GM21390 (cell line): ENCODE measurements around the gene CENPVL1.
"Not testable (repeated sequence)": the region's sequence is repeated elsewhere in the genome, so short reads cannot be mapped to it uniquely, and the experiment has no call there.

Experiments used
- ATAC-seq: cut with Tn5 transposase; IDR thresholded peaks from one replicate; pipeline ENCODE4 v1.9.1; 2021; ENCODE audit not compliant: unreplicated experiment

CENPVL1 gene

DNA sequence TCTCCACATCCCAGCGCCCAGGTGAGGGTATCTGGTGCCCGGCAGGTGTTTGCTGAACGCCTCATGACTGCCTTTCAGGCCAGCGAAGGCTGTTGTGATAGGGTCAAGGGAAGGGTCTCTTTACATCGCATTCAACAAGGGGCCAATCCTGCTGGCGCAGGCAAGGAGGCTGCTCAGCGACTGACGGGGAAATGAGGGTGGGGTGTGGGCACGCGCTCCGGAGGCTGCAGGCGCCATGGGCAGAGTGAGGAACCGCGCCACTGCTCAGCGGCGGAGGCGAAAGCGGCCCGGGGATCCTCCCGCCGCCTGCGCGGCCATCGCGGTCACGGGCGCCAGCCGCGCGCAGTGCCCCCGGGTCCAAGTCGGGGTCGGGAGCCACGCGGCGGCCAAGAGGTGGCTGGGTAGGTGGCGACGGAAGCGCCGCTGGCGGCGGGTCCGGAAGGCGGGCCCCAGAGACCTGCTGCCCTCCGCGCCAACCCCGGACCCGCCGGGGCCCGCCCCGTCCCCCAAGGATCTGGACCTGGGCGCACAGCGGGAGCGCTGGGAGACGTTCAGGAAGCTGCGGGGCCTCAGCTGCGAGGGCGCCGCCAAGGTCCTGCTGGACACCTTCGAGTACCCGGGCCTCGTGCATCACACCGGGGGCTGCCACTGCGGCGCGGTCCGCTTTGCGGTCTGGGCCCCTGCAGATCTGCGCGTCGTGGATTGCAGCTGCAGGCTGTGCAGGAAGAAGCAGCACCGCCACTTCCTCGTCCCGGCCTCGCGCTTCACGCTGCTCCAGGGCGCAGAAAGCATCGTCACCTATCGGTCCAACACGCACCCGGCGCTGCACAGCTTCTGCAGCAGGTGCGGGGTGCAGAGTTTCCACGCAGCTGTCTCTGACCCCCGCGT, at the start of gene CENPVL1:
Gene CENPVL1, plus strand, starts transcription at position 236 of the 888 bp plus-strand sequence. Its CDS starts 0 bp downstream, at position 236.
- ATAC-seq = not testable (repeated sequence)

DNA sequence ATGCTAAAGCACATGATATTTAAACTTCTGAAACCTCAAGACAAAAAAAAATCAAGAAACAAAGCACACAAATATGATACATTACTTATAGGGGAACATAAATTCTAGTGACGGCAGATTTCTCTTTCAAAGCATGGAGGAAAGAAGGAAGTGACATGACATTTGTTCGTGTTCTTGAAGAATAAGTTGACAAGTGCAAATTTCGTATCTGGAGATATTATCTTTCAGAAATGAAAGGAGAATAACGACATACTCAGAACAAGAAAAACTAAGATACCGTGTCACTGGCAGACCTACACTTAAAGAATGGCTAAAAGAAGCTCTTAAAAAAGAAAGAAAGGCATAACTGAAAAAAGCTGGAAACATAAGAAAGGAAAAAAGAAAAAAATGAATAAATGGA, 44.3 kb upstream of the CENPVL1 start:
- ATAC-seq = no peak

DNA sequence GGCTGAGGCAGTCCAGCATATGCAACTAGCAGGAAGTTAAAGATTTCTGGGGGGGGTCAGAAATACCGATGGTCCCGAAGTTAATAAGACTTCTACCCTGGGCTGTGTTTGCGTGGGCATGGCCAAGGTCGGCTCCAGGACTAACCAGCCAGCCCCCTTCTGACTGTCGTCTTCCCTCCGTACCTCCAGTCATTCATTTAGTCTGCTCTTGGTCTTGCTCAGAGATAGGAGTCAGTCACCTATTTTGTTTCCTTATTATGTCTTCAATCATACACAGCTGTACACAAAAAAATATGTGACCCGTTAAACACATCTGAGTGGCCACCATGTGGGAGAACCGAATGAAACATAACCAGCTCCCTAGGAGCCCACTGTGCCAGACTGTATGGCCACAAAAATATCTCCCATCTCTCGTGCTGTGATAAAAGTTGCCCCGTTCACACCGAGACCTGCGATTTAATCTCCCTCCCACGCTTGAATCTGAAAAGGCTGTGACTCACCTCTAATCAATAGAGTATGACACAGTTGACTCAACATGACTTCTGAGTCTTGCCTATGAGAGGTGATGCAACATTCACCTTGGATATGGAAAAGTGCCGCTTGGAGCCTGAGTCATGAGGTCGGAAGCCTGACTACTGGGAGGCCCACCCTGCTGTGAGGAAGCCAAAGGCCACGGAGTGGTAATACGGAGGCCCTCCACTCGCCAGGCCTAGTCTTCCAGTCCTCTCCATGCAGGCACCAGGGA, 30.5 kb upstream of the CENPVL1 start:
- not testable (repeated sequence) for ATAC-seq

DNA sequence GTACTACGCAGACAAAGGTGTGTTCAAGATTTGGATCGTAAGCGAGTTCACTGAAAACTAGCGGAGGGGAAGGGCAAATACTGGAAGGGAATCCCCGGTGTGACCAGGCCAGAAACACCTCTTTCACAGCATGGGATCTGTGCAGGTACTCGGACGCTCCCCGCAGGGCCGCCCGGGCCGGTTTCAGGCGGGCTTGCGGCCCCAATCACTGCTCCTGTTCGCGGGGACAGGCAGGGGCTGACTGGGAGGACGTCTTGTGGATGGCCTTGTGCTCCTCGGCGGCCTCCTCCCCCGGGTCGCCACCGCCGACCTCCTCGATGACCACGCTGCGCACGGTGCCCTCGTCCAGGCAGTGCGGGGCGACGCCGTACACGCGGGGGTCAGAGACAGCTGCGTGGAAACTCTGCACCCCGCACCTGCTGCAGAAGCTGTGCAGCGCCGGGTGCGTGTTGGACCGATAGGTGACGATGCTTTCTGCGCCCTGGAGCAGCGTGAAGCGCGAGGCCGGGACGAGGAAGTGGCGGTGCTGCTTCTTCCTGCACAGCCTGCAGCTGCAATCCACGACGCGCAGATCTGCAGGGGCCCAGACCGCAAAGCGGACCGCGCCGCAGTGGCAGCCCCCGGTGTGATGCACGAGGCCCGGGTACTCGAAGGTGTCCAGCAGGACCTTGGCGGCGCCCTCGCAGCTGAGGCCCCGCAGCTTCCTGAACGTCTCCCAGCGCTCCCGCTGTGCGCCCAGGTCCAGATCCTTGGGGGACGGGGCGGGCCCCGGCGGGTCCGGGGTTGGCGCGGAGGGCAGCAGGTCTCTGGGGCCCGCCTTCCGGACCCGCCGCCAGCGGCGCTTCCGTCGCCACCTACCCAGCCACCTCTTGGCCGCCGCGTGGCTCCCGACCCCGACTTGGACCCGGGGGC, 28.2 kb upstream of the CENPVL1 start:
- not testable (repeated sequence) for ATAC-seq

DNA sequence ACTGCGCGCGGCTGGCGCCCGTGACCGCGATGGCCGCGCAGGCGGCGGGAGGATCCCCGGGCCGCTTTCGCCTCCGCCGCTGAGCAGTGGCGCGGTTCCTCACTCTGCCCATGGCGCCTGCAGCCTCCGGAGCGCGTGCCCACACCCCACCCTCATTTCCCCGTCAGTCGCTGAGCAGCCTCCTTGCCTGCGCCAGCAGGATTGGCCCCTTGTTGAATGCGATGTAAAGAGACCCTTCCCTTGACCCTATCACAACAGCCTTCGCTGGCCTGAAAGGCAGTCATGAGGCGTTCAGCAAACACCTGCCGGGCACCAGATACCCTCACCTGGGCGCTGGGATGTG, 27.6 kb upstream of the CENPVL1 start, which contains the start of gene CENPVL2:
Gene CENPVL2, minus strand, starts transcription at position 112 of the 343 bp plus-strand sequence. Its CDS starts 0 bp downstream, at position 112.
- ATAC-seq = not testable (repeated sequence)

DNA sequence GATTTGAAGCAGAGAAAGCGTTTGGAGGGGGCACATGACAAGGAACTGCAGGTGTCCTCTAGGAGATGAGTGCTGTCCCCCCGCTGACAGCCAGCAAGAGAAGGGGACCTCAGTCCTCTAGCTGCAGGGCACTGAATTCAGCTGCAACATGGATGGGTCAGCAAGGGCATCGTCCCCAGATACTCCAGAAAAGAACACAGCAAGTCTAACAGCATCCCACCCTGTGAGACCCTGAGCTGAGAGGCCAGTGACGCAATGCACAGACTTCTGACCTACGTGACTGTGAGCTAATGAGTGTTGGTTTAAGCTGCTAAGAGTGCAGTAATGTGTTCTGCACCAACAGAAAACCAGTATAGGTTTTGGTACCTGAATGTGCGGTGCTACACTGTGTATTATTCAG, 16.1 kb upstream of the CENPVL1 start:
- ATAC-seq = no peak

DNA sequence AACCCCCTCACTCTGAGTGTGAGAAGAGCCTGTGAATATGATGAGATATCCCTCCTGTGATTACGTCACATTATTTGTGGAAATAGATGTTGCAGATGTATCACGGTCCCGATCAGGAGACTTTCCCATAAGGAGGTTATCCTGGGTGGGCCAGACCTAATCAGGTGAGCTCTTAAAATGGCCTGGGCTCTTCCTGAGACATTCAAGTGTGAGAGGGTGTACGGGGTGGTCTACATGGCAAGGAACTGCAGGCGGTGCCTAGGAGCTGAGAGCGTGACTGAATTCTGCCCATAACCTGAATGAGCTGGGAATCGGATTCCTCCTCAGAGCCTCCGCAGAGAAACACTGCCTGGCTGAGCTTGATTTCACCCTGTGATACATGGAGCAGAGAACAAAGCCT, 12.9 kb upstream of the CENPVL1 start:
- no peak for ATAC-seq

DNA sequence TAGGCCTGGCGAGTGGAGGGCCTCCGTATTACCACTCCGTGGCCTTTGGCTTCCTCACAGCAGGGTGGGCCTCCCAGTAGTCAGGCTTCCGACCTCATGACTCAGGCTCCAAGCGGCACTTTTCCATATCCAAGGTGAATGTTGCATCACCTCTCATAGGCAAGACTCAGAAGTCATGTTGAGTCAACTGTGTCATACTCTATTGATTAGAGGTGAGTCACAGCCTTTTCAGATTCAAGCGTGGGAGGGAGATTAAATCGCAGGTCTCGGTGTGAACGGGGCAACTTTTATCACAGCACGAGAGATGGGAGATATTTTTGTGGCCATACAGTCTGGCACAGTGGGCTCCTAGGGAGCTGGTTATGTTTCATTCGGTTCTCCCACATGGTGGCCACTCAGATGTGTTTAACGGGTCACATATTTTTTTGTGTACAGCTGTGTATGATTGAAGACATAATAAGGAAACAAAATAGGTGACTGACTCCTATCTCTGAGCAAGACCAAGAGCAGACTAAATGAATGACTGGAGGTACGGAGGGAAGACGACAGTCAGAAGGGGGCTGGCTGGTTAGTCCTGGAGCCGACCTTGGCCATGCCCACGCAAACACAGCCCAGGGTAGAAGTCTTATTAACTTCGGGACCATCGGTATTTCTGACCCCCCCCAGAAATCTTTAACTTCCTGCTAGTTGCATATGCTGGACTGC, 2.8 kb downstream of the CENPVL1 start:
- not testable (repeated sequence) for ATAC-seq

DNA sequence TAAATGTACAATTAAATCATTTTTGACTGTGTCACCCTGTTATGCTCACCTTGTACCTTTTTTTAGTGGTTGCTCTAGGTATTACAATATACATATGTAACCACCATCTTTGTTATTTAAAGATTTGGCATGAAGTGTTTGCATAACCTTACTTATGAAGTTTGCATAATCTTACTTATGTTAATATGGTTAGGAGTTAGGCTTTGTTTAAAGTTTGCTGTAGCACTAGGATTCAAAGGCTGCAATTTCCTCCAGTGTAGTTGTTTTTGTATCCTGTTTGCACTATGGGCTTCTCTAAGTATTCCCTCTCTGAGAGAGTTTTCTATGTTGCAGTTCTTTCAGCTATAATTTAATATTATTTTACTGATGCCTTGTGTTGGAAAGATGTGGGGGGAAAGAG, 17.9 kb downstream of the CENPVL1 start:
- no peak for ATAC-seq

DNA sequence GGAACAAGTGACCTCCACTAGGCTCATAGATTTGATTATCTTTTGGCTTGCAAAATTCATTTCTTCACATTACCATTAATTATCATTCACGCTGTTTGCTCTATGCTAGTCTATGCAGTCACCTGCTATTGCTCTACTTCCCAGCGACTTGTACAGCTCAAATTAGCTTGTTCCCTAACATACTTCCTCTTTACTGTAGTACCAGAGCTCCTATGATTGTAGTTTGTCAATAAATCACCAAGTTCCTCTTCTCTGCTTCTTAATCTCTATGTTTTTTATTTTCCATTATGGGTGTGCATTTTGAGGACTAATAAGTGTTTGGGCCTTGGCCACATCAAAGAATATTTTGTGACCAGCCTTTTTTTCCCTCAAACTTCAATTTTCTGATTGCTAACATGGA, 26.8 kb downstream of the CENPVL1 start:
- ATAC-seq = no peak

DNA sequence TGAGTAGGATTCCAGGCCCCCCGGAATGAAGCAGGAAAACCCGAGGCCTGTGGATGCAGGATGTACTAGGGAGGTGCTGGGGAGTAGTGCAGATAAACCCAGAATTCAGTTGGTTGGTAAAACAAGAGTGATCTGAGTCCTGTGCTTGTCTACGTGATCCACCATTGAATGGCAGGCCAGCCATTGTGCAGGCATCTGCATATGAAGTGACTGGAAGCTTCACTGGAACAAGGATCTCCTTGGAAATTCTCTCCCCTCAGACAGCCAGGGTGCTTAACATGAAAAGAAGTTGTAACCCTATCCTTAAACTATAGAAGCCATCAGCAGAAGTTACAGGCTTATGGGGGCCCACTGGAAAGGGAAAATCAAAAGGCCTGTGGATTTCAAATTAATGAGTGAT, 32.3 kb downstream of the CENPVL1 start:
- no peak for ATAC-seq

DNA sequence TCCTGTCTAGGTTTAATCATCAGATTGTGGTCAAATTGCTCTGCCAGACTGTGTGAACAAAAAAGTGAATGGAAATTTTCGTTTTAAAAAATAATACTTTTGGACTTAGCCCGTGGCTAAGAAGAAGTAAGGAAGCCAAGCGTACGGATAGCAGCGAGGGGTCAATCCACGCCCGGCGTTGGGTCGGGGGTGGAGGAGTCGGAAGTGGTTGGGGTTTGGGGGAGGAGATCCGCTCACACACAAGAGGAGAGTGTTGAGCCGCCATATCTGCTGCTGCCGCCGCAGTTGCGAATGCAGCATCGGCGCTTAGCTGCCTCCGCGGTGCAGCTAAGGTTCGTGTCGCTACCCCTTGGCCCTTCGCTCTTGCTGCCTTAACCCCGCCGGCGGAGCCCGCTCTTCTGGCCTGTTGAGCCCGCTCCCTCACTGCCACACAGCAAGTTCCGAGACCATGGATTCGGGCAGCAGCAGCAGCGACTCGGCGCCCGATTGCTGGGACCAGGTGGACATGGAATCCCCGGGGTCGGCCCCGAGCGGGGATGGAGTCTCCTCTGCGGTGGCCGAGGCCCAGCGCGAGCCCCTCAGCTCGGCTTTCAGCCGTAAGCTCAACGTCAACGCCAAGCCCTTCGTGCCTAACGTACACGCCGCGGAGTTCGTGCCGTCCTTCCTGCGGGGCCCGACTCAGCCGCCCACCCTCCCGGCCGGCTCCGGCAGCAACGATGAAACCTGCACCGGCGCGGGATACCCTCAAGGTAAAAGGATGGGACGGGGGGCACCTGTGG, 33.1 kb downstream of the CENPVL1 start, which contains the start of gene GSPT2:
Gene GSPT2, plus strand, starts transcription at position 264 of the 779 bp plus-strand sequence. Its CDS starts 185 bp downstream, at position 449.
- peak; percentile 96 for ATAC-seq

DNA sequence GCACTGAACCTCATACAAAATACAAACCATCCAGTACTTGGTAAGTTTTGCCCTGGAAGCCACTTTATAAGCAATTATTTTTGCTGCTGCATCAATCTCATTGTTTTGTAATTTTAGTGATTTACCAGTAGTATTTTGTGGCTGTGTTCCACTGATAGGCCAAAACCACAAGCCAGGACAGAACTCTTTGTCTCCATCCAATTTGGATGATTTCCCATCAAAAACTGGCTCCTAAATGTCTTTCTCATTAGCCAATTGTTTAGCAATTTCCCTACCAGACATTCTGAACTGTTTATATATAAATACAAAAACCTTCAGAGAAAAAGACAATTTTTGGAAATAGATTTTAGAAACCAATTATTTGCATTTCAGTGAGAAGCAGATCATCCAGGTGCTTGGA, 37.4 kb downstream of the CENPVL1 start:
- no peak for ATAC-seq

DNA sequence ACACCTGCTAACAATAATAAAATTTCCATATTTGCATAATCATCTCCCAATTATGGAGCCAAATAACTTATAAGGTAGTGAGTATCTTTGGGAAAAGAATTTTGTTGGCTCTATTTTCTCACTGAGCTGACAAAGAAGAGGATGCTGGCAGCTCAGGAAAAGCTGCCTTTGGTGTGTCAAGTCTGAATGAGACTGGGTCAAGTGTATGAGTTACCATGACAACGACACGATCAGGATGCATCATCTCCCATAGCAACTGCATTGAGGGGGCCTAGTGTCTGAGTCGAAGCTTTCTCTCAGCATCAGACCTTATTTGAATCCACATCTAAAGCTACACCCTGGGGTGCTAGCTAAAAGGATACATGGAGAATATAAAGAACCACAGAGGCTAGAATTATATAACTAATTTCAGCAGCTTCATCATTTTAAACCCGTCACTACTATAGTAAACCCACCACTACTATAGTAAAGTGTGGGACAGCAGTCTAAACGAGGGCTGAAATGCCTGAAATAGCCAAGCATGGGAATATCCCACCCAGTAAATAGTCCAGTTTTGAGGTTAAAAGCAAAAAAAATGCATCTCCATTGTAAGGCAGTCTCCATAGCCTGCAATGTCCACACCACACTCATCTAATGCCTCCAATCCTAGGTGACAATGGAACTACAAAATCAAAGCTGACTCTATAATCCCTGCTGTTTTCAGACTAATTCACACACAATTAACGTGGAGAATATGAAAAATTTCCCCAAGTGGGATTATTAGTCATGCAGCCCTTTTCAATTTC, 48.9 kb downstream of the CENPVL1 start:
- no peak for ATAC-seq

DNA sequence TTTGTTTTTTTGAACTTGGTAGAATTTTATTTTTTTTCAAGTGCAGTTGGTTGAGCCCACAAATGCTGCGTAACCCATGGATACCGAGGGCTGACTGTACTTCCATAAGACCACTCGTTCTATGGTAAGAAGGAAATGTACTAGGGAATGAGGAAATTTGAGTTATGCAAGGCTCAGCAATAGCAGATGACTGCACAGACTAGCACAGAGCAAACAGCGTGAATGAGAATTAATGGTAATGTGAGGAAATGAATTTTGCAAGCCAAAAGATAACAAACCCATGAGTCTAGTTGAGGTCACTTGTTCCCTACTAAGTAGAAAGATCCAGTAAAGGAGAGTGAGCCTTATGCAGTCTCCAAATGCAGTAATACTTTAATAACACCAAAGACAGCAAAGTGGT, 50.3 kb downstream of the CENPVL1 start:
- no peak for ATAC-seq
